GM12872 (cell line): ENCODE results near the gene LARP6.

Experiments
- TF ChIP-seq, protein P1 (sequence below): IDR thresholded peaks from 3 replicates; pipeline ENCODE4 v1.5.1; 2011; ENCODE audit warnings: low read depth, mild to moderate bottlenecking, low read length, moderate library complexity; ENCODE audit not compliant: insufficient read depth

The LARP6 gene

DNA sequence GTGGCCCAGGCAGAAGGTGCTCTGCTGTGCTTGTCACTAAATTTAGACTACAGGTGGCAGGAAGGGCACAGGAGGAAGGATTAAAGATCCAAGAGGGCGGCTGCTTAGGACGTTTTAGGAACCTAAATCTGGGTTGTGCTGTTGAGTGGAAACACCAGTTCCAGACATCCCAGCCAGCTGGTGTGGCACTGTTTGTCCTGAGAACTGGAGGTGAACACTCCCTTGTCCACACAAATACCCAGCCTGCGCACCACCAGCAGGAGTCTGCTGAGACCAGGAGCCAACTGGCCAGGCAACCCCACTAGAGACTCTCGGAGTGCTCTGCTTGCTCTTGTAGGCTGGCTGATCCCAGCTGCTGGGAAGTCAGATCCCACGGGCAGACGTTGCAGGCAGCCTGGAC, 60.3 kb downstream of the LARP6 start:
- TF ChIP-seq, protein P1, sequence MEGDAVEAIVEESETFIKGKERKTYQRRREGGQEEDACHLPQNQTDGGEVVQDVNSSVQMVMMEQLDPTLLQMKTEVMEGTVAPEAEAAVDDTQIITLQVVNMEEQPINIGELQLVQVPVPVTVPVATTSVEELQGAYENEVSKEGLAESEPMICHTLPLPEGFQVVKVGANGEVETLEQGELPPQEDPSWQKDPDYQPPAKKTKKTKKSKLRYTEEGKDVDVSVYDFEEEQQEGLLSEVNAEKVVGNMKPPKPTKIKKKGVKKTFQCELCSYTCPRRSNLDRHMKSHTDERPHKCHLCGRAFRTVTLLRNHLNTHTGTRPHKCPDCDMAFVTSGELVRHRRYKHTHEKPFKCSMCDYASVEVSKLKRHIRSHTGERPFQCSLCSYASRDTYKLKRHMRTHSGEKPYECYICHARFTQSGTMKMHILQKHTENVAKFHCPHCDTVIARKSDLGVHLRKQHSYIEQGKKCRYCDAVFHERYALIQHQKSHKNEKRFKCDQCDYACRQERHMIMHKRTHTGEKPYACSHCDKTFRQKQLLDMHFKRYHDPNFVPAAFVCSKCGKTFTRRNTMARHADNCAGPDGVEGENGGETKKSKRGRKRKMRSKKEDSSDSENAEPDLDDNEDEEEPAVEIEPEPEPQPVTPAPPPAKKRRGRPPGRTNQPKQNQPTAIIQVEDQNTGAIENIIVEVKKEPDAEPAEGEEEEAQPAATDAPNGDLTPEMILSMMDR = no peak

DNA sequence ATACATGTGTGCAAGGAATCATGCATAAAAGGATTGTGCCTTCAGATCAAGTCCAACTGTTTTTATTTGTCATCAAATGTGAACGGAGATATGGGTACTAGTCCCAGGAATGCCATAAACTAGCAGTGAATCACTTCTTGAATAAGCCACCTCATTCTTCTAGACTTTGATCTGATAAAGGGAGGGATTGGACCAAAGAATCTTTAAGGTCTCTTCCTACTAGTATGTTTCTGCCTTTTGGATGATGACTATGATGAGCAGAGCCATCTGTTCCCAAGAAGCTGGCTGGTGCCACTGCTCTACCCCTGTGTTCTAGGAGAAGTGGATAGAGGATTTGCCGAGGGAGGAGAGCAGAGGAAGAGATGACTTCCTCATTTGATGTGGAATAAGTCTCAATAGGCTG, 61.8 kb downstream of the LARP6 start:
- TF ChIP-seq, protein P1 = no peak

GRCh38 chr15:70791259-70791658, 62.7 kb downstream of the LARP6 start:
- TF ChIP-seq, protein P1 = no peak

DNA sequence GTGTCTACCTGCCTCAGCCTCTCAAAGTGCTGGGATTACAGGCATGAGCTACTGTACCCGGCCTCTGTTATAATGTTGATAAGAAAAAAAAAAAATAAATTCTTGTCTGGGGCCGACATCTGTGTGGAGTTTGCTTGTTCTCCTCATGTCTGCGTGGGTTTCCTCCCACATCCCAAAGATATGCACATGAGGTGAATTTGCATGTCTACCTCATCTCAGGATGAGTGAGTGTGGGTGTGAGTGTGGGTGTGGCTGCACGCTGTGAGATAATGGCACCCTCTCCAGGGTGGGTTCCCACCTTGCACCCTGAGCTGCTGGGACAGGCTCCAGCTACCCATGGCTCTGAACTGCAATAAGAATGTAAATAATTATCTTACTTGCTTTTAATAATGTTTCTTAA, 64.7 kb downstream of the LARP6 start:
- TF ChIP-seq, protein P1 = no peak

DNA sequence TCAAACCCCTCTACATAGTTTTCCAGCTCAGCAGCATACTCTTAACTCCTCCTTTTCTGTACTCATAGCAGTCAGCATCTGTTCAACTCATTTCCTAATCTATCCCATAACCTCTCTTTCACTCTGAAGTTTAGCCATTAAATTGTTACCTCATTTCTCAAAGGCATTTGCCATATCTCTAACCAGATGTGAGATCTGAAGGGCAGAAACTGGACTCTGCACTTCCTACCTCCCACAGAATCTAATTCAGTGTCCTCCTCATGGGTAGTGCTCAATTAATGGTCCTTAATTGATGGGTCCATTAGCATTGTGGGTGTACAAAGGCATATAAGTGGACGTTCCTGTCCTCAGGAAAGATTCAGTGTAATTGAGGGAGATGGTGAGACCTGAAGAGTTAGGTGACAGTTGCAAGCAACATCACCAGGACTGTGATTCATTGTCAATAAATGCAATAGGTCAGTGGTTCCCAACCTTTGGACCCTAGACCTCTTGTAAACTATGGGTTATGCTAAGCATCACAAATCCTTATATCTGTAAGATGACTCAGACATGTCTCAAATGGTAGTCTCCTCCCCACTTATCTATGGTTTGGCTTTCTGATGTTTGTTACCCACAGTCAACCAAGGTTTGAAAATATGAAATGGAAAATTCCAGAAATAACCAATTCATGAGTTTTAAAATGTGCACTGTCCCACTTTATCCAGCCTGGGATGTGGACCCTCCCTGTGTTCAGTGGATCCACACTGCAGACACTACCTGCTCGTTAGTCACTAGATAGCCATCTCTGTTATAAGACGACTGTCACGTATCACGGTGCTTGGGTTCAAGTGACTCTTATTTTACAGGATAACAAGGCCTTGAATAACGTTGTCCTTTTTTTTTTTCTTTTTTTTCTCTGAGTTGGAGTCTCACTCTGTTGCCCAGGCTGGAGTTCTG, 65.6 kb downstream of the LARP6 start:
- TF ChIP-seq, protein P1 = no peak

- TF ChIP-seq, protein P1 = no peak
Measured at GRCh38 chr15:70786996-70787395, 67.0 kb downstream of the LARP6 start.

- TF ChIP-seq, protein P1 = no peak
Measured at GRCh38 chr15:70783610-70784022, 70.3 kb downstream of the LARP6 start.
